NCI-H524 (cell line): ENCODE data around the gene APBB1.

Experiments
- DNase-seq, 2 experiments: peaks; one replicate each; lab custom pipeline; 2025; lab: John Stamatoyannopoulos, UW

The APBB1 gene

DNA sequence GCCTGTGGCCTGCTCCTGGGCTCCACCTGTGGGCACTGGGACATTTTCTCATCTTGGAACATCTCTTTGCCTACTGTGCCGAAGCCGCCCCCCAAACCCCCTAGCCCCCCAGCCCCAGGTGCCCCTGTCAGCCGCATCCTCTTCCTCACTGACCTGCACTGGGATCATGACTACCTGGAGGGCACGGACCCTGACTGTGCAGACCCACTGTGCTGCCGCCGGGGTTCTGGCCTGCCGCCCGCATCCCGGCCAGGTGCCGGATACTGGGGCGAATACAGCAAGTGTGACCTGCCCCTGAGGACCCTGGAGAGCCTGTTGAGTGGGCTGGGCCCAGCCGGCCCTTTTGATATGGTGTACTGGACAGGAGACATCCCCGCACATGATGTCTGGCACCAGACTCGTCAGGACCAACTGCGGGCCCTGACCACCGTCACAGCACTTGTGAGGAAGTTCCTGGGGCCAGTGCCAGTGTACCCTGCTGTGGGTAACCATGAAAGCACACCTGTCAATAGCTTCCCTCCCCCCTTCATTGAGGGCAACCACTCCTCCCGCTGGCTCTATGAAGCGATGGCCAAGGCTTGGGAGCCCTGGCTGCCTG, 27.3 kb downstream of the APBB1 start:
- no peak for DNase-seq

- no peak for DNase-seq
These were observed 28.0 kb downstream of the APBB1 start for GRCh38 chr11:6390718-6391469.

DNA sequence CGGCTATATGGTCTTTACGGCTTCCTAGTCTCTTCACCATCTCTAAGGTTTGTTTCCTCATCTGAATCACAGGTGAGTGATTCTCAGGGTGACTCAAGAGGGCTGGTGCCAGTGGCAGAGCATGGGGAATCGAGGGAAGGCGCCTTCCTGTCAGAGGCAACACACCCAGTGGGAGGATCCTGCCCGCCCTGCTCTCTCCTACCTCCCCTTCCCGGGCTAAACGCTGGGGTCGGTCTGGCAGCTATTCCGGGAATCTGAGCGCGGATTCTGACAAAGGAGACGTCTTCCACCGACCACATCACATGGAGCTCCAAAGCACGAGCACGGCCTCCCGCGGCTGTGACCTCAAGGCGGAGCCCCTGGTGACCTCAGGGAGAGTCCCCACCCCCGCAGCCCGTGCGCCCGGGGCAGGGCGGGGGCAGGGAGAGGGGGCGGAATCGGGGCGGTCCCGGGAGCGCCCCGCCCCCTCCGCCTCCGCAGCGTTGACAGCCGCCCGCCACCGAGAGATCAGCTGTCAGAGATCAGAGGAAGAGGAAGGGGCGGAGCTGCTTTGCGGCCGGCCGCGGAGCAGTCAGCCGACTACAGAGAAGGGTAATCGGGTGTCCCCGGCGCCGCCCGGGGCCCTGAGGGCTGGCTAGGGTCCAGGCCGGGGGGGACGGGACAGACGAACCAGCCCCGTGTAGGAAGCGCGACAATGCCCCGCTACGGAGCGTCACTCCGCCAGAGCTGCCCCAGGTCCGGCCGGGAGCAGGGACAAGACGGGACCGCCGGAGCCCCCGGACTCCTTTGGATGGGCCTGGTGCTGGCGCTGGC, 28.8 kb downstream of the APBB1 start, which contains the start of gene SMPD1:
Gene SMPD1, plus strand, starts transcription at position 570 of the 813 bp plus-strand sequence. Its CDS starts 125 bp downstream, at position 695.
- DNase-seq: peak; percentile 59 to 80

GRCh38 chr11:6388748-6389147, 30.1 kb downstream of the APBB1 start:
- DNase-seq: no peak

DNA sequence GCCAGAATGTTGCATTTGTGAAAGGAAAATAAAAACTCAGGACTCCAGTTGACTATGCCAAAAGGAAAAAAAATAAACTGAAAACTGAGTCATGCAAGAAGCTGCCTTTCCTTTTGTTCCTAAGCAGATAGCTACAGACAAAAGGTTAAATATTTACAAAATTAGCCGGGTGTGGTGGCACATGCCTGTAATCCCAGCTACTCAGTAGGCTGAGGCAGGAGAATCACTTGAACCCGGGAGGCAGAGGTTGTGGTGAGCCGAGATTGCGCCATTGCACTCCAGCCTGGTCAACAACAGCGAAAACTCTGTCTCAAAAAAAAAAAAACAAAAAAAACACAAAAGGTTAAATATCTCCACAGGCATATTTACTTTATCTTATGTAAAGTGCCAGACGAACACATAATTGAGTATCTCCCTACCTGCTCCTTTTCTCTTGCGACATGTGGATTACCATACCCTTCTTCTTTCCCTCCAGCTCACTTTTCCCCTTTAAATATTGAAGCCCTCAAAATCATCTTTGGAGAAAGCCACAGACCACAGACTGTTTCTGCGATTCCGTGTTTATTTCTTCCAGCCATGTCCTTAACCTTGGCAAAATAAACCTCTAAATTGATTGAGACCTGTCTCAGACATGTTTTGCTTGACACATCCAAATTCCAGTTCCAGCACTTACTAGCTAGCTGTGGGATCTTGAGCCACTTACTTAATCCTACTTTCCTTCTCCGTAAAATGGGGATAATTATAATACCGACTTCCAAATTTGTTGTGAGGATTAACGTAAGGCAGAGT, 30.9 kb downstream of the APBB1 start:
- no peak for DNase-seq

GRCh38 chr11:6385046-6385777, 33.7 kb downstream of the APBB1 start:
- no peak for DNase-seq

- DNase-seq: no peak
These were observed 40.3 kb downstream of the APBB1 start for GRCh38 chr11:6378640-6378989.

DNA sequence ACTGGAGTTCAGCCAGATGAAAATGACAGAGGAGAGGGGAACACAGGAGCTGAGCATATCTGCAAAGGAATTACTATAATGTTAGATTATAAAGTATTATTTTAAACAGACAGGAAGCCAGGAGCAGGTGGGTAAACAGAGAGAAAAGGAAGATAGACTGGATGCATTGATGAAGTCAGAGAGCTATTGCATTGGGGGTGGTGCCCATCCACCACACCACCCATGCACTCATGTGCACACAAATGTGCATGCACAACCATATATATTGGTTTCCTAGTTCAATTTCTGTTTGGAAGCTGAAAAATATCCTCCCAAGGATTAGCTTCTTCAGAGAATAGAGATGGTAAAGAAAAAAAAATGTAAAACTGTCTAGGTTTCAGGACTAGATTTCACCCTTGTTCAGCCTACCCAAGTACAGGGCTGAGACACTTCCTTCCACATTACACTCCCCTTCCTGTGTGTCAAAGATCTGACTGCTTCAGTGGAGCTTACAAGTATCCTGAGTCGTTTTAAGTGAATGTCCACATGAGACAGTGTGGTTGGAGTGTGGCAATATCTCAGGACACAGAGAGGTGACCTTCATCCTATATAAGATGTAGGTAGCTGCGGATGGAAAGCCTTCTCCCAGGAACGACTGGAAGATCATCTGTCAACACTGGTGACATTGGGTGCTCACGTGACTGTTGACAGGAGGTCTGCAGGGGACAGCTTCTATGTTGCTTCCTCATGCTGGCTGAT, 40.8 kb downstream of the APBB1 start:
- DNase-seq: no peak

- no peak for DNase-seq
These were observed 47.1 kb downstream of the APBB1 start for GRCh38 chr11:6371825-6372224.

DNA sequence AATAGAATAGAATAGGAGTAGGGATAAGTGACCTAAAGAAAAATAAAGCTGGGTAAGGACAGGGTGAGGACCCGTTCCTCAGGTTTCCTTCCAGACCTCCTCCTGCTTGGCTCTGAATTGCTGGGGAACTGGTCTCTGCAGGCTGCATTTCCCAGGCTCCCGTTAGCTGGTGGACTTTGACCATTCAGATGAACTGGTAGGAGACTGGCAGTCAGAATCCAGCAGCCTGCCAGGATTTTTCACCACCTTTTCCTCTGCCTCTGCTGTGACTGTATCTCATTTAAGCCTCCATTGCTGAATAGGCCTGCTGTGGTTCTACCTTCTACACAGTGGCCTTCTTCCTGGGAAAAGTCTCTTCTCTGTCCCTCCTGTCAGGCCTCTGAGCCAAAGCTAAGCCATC, 53.2 kb downstream of the APBB1 start:
- DNase-seq: no peak

DNA sequence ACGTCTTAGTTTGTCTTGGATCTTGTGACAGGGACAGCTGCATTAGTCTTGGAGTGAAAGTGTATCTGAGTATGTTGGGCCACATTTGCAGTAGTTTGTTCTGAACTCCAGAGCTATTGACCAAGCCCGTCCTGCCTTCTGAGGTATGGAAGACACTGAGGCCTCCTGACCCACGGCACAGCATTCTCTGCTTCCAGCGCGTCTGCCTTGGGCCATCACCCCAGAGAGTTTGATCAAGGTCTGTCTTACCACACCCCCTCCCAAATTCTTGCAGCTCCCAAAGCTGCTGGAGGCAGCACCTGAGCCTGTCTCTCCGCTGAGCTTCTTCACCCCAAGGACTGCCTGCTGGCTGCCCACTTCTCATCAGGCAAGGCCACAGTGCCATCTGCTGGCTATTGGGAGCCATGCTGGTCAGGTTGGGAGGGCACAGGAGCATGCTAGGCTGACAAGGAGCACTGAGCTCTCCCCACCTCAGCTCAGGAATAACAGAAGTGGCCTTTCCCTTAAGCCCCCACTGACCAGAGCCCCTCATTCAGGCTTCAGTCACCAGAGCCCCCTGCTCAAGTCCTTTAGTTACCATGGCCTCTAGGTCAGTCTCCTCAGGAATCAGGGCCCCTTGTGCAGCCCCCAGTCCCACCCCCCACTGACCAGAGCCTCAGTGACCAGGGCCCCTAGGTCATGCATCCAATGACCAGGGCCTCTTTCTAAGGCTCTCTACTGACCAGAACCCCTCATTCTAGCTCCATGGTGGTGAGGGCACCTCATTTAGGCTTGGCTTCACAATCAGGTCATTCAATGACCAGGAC, 55.8 kb downstream of the APBB1 start:
- DNase-seq: peak; percentile 63 to 78

DNA sequence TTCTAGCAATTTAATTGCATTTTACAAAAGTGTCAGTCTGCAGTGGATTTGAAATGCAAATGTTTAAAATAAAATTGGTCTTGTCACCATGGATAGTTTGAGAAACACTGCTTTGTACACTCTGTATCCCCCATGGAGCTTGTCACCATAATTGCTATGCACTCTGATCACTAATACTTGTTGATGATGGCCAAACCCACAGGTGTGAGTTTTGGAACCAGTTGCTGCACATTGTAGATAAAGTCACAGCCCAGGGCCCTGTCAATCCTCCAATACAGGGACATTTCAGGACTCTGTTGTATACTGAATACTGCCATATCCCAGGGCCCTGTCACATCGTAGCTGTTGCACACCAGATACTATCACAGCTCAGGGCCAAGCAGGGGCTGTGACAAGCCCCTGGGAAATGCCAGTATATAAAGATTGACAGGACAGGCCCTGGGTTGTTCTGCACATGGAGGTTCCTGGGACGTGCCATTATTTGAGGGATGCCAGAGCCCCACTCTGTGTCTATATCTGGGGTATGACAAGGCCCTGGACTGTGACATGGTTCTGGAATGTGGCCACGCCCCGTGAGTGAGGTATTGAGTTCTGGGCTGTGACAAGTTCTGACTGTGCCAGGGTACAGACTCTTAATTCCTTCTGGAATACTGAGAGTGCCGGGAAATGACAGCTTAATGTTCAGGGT, 56.6 kb downstream of the APBB1 start:
- DNase-seq: no peak

DNA sequence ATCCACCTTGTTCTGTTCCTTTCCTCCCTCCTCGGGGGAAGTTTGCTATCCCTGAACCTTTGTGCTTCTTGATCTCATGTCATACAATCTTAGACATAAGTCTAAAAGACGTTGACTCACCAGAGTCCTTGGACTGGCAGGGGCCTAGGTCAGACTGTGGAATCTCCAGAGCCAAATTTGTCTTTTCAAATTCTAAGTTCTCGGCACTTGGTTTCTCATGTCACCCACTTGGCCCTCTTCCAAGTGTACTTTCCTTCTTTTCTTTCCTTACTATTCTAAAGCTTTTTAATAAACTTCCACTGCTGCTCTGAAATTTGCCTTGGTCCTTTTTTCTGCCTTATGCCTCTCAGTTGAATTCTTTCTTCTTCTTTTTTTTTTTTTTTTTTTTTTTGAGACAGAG, 58.7 kb downstream of the APBB1 start:
- DNase-seq: no peak

DNA sequence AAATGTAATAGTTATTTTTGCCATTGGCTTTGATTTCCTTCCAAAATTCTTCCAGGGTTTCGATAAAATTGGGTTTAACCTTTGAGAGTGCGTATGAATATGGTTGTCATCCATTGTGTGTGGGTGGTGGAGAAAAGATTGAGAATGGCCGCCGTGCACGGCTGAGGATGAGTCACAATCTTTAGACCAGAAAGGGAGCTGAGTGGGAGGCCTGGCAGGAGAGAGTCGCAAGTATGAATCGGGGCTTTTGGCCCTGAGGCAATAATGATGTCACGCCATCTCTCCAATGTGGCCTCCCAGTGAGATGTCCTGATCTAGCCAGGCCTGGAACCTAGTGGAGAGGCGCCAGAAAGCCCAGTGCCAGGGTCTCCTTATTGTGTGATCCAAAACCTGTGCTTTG, 61.7 kb downstream of the APBB1 start:
- no peak for DNase-seq

DNA sequence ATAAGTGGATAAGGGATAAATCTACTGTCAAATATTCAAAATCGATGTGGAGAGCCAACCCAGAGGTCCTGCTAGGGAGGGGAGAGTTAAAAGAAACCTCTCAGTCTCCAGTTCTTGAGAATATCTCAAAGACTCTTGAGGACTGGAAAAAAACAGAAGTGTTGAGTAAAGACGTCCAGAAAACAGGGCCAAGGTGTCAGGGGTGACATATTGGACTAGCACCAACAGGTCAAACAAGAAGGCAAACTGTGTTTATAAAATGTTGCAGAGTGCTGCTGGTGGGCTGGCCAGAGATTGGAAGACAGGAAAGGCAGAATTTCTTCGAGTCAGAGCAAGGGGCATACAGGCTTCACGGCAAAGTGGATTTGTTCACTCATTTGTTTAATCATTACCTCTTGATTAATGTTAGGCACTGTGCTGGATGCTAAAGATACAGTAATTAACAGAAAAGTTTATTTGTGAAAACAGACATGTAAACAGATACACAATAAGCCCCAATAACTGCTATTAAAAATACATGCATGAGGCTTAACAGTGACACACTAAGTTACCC, 62.3 kb downstream of the APBB1 start:
- no peak for DNase-seq

- no peak for DNase-seq
These were observed 64.0 kb downstream of the APBB1 start for GRCh38 chr11:6354651-6355485.

GRCh38 chr11:6353367-6353987, 65.4 kb downstream of the APBB1 start:
- peak; percentile 78 to 86 for DNase-seq
